PFSK-1 (cell line): ENCODE results near the gene SH3BGRL.

Source experiments
- FOXP2 ChIP-seq: optimal IDR thresholded peaks from 2 replicates; pipeline ENCODE3; 2011; ENCODE audit warnings: borderline replicate concordance, control low read depth, inconsistent platforms; ENCODE audit not compliant: insufficient read depth; ENCODE audit errors: extremely low read length, extremely low read depth
- POLR2AphosphoS5 ChIP-seq: IDR thresholded peaks from 2 replicates; pipeline ENCODE4 v1.6.1; 2012; ENCODE audit warnings: low read depth, mild to moderate bottlenecking, control low read depth, low read length, moderate library complexity
- SIN3A ChIP-seq: IDR thresholded peaks from 2 replicates; pipeline ENCODE4 v1.6.1; 2012; ENCODE audit warnings: mild to moderate bottlenecking, low read length, moderate library complexity, borderline replicate concordance; ENCODE audit not compliant: insufficient read depth
- TAF1 ChIP-seq: IDR thresholded peaks from 2 replicates; pipeline ENCODE4 v1.6.1; 2012; ENCODE audit warnings: low read length, control low read depth, borderline replicate concordance; ENCODE audit not compliant: insufficient read depth
- TF ChIP-seq, protein P1 (sequence below), 2 experiments: IDR thresholded peaks; 2 replicates each; pipeline versions ENCODE4 v1.6.1 to v1.8.0; 2011 to 2012; ENCODE audit warnings: low read depth in 2 of 2, low read length in 2 of 2, control low read depth in 1 of 2, inconsistent platforms in 1 of 2, mild to moderate bottlenecking in 1 of 2, moderate library complexity in 1 of 2; ENCODE audit not compliant: insufficient read depth in 1 of 2

DNA sequence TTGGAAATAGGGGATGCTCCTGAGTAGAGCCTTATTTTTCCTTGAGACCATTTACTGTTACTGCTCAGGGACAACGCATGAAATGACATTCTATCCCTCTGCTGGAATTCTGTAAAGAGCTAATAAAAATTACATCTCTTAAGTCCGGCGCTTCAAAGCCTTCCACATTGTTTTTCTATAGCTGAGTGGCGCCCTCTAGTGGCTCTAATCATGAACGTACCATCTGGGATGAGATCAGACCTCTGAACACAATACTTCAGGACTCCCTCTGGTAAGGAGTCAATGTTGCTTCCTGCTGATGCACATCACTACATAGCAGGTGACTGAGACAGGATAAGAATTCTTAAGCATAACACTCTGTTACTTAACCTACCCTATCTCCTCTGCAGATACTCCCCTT, 6.2 kb upstream of the SH3BGRL start:
- TF ChIP-seq SIN3A, result no peak
- TF ChIP-seq, protein P1, sequence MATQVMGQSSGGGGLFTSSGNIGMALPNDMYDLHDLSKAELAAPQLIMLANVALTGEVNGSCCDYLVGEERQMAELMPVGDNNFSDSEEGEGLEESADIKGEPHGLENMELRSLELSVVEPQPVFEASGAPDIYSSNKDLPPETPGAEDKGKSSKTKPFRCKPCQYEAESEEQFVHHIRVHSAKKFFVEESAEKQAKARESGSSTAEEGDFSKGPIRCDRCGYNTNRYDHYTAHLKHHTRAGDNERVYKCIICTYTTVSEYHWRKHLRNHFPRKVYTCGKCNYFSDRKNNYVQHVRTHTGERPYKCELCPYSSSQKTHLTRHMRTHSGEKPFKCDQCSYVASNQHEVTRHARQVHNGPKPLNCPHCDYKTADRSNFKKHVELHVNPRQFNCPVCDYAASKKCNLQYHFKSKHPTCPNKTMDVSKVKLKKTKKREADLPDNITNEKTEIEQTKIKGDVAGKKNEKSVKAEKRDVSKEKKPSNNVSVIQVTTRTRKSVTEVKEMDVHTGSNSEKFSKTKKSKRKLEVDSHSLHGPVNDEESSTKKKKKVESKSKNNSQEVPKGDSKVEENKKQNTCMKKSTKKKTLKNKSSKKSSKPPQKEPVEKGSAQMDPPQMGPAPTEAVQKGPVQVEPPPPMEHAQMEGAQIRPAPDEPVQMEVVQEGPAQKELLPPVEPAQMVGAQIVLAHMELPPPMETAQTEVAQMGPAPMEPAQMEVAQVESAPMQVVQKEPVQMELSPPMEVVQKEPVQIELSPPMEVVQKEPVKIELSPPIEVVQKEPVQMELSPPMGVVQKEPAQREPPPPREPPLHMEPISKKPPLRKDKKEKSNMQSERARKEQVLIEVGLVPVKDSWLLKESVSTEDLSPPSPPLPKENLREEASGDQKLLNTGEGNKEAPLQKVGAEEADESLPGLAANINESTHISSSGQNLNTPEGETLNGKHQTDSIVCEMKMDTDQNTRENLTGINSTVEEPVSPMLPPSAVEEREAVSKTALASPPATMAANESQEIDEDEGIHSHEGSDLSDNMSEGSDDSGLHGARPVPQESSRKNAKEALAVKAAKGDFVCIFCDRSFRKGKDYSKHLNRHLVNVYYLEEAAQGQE (IDR thresholded peaks at IDR 0.05; ENCODE audit: insufficient read depth in 1 of 2, low read depth in 2 of 2, low read length in 2 of 2), result no peak
- no peak for TF ChIP-seq POLR2AphosphoS5
- TF ChIP-seq TAF1, result no peak
- no peak for TF ChIP-seq FOXP2
